Endothelial cell (in vitro differentiated cells): ENCODE measurements around the gene IL20RA. TPM values are rescaled to one million over a fixed set of nuclear protein-coding genes. Genes with fewer than 3 reads are reported as not detected.
A peak's percentile ranks its signal among the peaks of the same experiment; 100 is the strongest.

Source experiments
- DNase-seq: peaks from one replicate; pipeline ENCODE4 v3.0.0; 2021; ENCODE audit warnings: low spot score
- H3K27ac Mint-ChIP-seq: one replicate; pipeline ENCODE4 v1.8.0; 2021; ENCODE audit warnings: mixed read lengths, inconsistent platforms; ENCODE audit not compliant: unreplicated experiment
- H3K27me3 Mint-ChIP-seq: one replicate; pipeline ENCODE4 v1.8.0; 2021; ENCODE audit warnings: mild to moderate bottlenecking, moderate library complexity, mixed read lengths, inconsistent platforms; ENCODE audit not compliant: unreplicated experiment
- H3K36me3 Mint-ChIP-seq: one replicate; pipeline ENCODE4 v1.8.0; 2021; ENCODE audit warnings: mild to moderate bottlenecking, low read depth, mixed read lengths, inconsistent platforms; ENCODE audit not compliant: unreplicated experiment
- H3K4me1 Mint-ChIP-seq: one replicate; pipeline ENCODE4 v1.8.0; 2021; ENCODE audit warnings: mild to moderate bottlenecking, mixed read lengths, inconsistent platforms; ENCODE audit not compliant: unreplicated experiment
- H3K4me3 Mint-ChIP-seq: one replicate; pipeline ENCODE4 v1.8.0; 2021; ENCODE audit warnings: mild to moderate bottlenecking, mixed read lengths, inconsistent platforms; ENCODE audit not compliant: unreplicated experiment
- H3K9me3 Mint-ChIP-seq: one replicate; pipeline ENCODE4 v1.8.0; 2021; ENCODE audit warnings: mixed read lengths, inconsistent platforms; ENCODE audit not compliant: unreplicated experiment
- CTCF ChIP-seq: fragments of 200-600 bp; sonication (generic); IDR thresholded peaks from one replicate; pipeline ENCODE4 v1.5.0; 2021; ENCODE audit warnings: antibody characterized with exemption; ENCODE audit not compliant: unreplicated experiment
- long read RNA-seq: library from polyadenylated mRNA; unstranded; transcript quantifications from one replicate; pipeline ENCODE4 v2.0.0, GENCODE V29; 2020; ENCODE audit not compliant: unreplicated experiment
- total RNA-seq: library from RNA; stranded (reverse); fragmentation: NEBNext Ultra II Directional; extraction: Animal tissue kit (Norgen Biotek cat#: 25700); gene quantifications from one replicate; pipeline ENCODE4 v1.2.1, GENCODE V29; 2021; ENCODE audit not compliant: unreplicated experiment

Gene IL20RA
- total RNA-seq = 0.10 TPM
- long read RNA-seq = 0 reads

GRCh38 chr6:137044366-137045221 is at the start of gene IL20RA:
Gene IL20RA (minus strand): TSS chr6:137044965. CDS start chr6:137044728, 237 bp downstream.
- Mint-ChIP-seq H3K27ac (peak within 1 kb of the TSS; percentile 20), H3K36me3 (peaks cover 3% of the 10 kb centered on the region), H3K27me3 (peaks cover 8% of the 10 kb centered on the region)

GRCh38 chr6:137093183-137094069 is 48.7 kb upstream of the IL20RA start:
- TF ChIP-seq CTCF = no peak
- Mint-ChIP-seq H3K9me3 (no peaks in the 10 kb centered on the region), H3K4me3 (no peak overlapping the region), H3K4me1 (peaks cover 2% of the 10 kb centered on the region), H3K27ac (no peak overlapping the region), H3K27me3 (peaks cover 1% of the 10 kb centered on the region), H3K36me3 (no peaks in the 10 kb centered on the region)
- DNase-seq = no peak

More at GRCh38 chr6:137044366-137045221, at the start of gene IL20RA:
- no peak for TF ChIP-seq CTCF
- peaks cover 3% of the 10 kb centered on the region for H3K4me1 Mint-ChIP-seq
- H3K9me3 Mint-ChIP-seq = peaks cover 4% of the 10 kb centered on the region
- H3K4me3 Mint-ChIP-seq = peak within 1 kb of the TSS; percentile 85
- peak; percentile 18 for DNase-seq

GRCh38 chr6:137092018-137092417 is 47.3 kb upstream of the IL20RA start:
- Mint-ChIP-seq H3K36me3 (no peaks in the 10 kb centered on the region), H3K9me3 (no peaks in the 10 kb centered on the region), H3K4me3 (no peak overlapping the region), H3K27ac (no peak overlapping the region), H3K4me1 (peaks cover 2% of the 10 kb centered on the region), H3K27me3 (peaks cover 1% of the 10 kb centered on the region)
- DNase-seq = no peak
- TF ChIP-seq CTCF = no peak

- H3K9me3 Mint-ChIP-seq = no peaks in the 10 kb centered on the region
- no peaks in the 10 kb centered on the region for H3K36me3 Mint-ChIP-seq
- DNase-seq = no peak
- no peak overlapping the region for H3K4me3 Mint-ChIP-seq
- no peaks in the 10 kb centered on the region for H3K4me1 Mint-ChIP-seq
- no peak for TF ChIP-seq CTCF
- H3K27me3 Mint-ChIP-seq = peaks cover 1% of the 10 kb centered on the region
- H3K27ac Mint-ChIP-seq = no peak overlapping the region
Observed at GRCh38 chr6:137089305-137089704, 44.5 kb upstream of the IL20RA start.
